GM18867 (cell line): ENCODE results near the gene LMBR1.

ENCODE experiments used
- ATAC-seq: cut with Tn5 transposase; IDR thresholded peaks from one replicate; pipeline ENCODE4 v1.9.1; 2021; ENCODE audit warnings: mild to moderate bottlenecking, moderate library complexity; ENCODE audit not compliant: unreplicated experiment

The LMBR1 gene

DNA sequence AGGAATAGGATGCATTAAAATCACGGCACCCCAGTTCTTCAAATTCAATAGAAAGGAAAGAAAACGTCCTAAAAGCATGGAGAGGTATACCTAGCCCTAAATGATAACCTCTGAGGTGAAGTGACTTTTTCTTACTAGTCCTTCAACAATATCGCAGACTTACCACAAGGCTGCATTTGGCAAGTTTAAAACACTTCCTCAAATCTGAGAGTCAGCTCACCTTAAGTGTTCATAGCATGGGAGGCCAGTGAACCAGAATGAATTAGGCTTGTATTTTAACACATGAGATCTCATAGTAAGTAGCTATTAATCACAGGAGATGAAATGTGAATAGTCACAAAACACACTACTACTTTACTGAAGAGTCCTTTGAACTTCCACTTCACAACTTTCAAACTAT lies 128.2 kb downstream of the LMBR1 start:
- ATAC-seq = no peak

DNA sequence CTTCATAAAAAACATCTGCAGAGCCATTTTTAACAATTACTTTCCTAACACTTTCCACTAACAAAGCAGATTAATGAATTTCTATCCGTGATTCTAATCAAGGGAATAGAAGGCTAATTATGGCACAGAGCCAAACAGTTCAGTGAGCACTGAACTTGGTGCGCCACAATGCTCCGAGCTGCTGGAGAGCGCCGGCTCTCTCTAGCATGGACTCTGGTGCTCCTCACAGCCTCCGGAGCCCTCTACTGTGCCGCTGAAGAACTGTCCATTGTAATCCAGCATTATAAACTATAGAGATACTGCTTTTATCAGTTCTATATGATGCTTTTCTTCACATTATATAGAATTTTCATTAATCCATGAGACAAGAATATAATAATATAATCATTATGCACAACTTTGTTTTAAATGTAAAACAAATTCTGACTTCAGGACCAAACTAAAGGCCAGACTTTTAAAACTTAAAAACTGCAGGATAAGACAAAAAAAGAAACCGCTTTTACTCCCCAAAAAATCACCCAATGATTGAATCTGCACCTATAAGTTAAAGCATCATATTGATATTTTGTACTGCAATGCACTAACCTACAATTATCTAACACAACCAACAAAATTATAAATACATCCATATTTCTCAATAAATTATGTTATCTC lies 128.8 kb downstream of the LMBR1 start:
- no peak for ATAC-seq

DNA sequence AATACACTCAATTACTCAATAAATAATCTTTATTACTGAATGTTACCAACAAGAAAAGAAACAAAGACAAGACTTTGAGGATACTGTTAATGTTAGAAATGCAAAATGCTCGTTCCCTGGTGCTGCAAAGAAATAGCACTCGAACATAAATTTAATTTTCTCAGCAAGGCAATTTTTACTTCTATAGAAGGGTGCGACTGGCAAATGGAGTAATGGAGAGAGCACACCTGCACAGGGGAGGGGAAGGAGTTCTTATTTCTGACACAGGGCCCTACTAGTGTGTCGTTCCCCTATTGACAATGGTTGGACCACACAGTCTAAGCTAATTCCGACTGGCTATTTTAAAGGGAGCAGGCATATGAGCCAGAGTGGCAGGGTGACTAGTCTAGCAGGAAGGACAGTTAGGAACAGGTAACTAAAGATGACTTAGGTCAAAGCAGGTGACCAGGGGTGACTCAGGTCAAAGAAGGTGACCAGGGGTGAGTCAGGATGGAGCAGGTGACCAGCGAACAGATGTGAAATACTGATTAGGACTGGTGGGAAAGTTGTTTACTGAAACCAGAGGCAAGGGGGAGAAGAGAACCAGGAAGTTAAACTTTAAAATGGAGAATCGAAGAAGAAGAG lies 133.3 kb downstream of the LMBR1 start:
- ATAC-seq = no peak

DNA sequence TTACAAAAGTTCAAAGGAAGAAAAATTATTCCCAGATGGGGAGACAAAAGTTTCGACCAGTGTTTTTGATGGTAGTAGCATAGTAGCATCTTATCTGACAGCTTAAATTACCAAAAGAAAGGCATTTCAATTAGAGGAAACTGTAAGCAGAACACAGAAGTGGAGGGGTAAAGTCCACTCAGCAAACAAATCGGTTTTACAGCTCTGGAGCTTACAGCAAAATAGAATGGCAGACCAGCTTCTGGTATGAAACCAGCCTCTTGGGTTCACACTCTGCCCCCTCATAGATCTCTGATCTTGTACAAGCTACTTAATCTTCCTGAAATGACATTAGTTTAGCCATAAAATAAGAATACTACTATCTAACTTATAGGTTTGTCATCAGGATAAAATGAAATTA lies 133.8 kb downstream of the LMBR1 start:
- no peak for ATAC-seq

DNA sequence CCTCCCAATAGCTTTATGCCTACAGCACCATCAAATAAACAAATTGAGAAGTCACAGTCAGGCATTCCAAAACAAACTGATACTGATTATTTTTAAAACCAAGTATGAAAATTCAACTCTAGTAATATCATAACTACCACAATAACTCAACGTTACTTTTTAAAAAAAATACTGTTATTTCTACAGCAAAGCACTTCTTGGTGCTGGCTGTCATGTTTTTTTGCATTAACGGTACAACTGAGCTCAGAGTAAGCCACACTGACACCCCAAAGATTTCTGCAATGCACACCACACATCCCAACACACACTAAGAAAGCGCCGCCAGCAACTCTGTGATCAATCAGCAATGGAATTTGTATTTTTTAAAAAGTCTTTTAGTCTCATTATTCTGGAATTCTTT lies 138.8 kb downstream of the LMBR1 start:
- ATAC-seq = no peak

DNA sequence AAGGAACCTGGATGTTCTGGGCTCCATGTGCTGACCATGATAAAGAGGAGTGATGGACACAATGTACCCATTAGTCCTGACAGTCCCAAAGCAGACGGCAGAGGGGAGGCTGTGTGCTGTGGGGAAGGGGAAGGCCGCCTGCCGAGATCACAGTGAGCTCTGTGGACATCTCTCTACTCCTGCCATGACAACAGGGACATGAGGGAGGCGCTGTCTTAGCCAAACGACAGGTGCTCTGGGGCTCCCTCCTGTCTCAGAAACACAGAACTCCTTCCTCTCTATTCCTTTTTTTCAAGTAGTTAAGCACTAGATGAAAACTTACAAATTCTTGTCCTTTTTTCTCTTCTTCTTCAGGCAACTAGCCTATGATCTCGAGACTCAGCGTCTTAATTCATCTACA lies 139.4 kb downstream of the LMBR1 start:
- ATAC-seq = no peak

DNA sequence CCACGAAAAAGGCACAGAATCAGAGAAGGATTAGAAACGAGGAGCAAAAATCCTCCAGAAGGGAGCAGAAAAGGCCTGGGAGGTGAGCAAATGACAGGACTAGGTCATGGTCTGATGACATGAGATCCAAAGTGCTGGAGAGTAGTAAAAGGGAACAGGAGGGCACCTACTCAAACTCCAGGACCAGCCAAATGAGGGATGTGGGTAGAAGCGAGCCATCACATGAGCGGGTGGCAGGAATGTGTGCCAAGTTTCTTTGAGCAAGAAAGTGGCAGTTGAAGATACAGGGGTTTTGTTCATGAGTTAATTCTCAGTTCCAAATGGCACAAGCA lies 139.8 kb downstream of the LMBR1 start:
- ATAC-seq = no peak

DNA sequence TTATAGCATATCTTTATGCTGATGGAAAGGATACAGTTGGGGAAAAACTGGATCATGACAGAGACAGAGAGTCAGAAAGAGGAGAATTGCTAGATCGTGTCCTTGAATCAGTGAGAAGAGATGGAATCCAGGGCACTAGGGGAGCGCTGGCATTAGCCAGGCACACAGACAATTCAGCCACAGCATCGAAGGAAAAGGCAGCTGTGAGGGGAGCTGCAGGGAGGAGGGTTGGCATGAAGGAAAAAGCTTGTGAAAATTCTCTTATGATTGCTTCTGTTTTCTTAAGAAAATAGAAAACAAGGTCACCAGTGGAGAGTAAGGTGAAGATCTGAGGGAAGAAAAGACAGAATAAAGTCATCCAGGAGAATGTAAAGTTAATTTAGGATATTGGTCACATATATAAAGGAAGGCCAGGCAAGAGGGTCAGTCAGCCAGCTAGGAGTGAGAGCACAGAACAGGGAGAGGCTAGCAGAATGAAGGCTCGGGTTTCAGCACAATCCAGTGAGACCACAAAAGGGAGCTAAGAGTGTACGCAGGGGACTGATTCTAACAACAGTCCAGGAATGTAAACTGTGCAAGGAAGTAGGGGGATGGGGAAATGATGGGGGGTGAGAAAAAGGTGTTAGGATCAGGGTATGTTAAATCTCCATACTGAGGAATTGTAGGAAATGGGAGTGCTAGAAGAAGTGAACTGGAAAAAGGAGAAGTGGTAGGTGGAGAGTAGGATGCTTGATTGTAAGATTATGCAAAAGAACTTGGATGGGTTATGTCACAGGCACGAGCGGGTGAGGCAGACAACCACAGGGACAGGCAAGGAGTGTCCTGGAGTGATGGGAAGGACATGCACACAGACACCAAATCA lies 140.4 kb downstream of the LMBR1 start:
- no peak for ATAC-seq

DNA sequence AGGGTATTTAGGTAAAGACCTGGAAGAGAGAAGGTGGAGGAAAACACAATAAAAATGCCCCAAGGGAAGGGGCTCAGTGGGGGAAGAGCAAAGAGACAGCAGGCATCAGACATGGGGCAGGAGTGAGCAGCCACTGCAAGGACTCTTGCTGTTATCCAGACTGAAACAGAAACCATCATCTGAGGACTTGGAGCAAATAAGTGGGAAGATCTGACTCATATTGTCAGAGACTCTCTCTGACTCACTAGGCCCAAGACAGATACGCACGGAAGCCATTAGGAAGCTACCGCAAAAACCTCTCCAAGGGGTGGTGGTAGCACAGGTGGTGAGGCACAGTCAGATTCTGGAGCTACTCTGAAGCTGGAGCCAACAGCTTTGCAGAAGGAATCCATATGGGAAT lies 141.7 kb downstream of the LMBR1 start:
- ATAC-seq = peak; percentile 64

DNA sequence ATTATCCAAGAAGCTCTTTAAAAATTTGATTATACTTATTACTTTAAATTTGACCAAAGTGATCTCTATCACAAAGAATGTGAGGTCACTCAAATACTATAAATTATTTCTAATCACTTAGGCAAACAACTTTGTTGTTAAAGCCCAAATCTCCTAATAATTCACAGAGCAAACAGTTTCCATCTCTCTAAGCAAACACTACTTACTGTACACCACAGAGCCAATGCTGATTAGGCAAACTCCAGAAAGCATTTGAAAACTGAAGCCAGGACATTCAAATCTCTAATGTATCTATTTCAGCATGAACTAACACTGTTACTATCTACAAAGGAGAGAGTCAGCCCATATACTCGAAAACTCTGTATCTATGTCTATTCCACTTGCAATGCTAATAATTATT lies 145.3 kb downstream of the LMBR1 start:
- no peak for ATAC-seq

DNA sequence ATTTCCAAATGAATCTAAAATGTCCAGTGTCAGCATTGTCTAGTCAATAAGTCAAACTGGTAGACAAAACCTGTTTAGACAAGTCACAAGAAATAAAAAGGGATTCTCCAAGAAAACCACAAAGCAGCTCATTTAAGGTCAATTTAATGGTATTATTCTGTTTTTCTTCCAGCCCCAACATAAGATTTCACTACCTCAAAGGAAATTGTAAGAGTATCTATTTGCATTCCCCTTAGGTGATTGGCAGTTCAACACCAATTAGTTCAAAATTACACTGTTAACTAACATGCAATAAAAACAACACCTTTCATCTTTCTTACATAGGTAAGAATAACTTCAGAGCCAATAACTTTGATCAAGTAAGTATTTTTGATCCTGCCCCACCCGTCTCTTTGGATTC lies 146.1 kb downstream of the LMBR1 start:
- no peak for ATAC-seq

DNA sequence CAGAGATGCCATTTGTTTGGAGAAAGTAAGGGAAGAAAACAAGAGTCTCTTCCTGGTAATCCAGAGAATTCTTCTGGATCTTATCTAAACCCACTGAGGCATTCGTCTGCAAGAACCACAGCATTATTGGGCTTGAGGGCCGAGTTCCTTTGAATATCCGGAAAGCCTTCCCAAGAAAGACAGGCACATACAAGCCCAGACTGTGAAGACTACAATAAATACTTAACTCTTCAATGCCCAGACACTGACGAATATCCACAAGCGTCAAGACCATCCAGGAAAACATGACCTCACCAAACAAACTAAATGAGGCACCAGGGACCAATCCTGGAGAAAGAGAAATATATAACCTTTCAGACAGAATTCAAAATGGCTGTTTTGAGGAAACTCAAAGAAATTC lies 153.4 kb downstream of the LMBR1 start:
- no peak for ATAC-seq

DNA sequence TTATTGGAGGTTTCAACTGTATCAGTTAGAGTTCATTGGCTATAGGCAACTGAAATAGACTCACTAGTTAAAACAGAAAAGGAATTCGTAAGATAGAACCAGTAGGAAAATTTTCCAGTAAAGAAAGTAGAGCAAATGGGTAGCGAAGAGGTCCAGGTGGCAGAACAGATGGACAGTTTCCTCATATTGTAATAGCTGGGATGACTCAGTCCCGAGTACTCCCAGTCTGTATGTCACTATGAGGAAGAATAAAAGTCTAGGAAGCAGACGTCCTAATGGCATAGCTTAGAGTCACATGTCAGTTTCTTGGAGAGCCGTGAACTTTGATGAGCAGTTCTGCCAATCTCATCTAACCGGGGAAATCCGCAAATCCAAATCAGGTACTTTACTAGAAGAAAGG lies 157.1 kb downstream of the LMBR1 start:
- ATAC-seq = no peak

DNA sequence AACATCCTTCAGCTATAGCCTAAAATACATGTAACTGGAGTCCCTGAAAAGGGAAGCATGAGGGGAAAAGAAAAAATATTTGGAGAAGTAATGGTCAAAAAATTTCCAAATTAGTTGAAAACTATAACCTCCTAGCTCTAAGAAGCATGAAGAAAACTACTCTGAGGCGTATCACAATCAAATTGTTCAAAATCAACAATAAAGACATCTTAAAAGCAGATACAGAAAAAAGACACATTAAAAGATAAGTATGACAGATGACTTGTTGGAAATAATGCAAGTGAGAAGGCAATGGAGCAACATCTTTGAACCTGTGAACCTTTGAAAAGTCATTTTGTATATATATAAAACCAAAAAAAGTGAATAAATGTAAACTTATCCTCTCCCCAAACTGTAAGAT lies 159.3 kb downstream of the LMBR1 start:
- ATAC-seq = no peak

DNA sequence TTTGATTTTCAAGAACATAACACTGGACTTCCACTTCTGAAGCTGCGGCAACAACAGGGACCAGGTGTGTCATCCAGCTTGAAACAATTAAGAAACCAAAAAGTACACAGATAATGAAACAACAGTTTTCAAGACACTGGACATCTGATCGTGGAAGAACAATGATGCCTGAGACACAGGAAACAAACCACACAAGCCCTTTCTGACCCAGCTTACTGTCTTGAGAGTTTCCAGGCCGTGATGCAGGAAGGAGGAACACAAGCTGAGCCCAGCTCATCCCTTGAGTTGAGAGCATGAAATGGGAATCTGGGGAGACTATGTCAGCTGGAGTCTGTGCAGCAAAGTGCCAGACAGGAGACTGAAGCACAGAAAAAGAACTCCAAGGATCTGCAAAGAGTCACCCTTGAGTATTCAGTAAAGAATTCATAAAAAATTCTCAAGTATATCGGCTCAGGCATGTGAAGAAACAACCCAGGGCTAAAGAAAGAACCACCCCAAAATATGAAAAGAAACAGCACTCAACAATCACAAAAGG lies 160.8 kb downstream of the LMBR1 start:
- ATAC-seq = no peak

DNA sequence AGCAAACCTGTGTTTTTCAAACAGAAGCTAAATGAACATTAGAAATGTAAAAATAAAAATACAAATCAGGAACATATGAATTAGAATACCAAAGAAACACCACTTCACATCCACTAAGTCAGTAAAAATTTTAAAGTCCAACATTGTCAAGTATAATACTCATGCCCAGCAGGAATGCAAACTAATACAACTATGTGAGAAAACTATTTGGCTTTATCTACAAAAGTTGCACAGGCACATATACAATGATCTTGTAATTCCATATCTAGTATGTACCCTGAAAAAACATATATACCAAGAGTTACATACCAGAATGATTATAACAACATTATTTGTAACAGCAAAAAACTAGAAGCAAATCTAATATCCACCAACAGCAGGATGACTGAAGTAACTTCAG lies 161.3 kb downstream of the LMBR1 start:
- ATAC-seq = no peak

DNA sequence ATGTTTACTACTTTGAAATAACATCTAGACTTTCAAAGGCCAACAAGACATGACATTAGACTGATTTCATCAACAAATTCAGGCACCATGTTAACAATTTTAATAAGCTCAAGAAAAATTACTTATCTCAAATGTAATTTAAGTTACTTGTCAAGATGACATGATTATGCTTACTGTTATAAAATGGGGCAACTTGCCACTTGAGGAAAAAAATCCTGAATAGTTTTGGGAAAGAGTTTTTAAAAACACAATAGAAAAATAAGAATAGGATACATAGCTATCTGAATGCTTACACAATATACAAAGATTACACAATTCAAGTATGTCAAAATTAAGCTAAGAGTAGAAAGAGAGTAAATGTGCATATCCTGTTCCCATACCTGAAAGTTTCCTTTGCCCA lies 167.0 kb downstream of the LMBR1 start:
- ATAC-seq = no peak

DNA sequence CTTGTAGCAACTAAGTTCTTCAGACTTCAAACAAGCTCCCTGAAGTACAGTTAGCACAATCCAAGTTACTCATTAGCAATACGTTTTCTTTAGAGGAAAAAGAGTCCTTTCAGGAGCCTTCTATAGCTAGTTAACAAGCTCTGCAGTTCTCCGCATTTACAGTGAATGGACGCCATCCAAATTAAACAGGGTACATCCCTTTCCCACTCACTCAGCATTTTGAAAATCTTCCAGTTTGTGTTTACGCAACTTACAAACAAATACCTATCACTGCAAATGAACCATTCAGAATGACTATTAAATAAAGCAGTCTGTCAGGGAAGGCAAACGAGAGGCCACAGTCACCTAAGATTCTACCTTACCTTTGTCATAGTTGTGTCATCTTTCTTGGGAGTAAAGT lies 167.9 kb downstream of the LMBR1 start:
- no peak for ATAC-seq

DNA sequence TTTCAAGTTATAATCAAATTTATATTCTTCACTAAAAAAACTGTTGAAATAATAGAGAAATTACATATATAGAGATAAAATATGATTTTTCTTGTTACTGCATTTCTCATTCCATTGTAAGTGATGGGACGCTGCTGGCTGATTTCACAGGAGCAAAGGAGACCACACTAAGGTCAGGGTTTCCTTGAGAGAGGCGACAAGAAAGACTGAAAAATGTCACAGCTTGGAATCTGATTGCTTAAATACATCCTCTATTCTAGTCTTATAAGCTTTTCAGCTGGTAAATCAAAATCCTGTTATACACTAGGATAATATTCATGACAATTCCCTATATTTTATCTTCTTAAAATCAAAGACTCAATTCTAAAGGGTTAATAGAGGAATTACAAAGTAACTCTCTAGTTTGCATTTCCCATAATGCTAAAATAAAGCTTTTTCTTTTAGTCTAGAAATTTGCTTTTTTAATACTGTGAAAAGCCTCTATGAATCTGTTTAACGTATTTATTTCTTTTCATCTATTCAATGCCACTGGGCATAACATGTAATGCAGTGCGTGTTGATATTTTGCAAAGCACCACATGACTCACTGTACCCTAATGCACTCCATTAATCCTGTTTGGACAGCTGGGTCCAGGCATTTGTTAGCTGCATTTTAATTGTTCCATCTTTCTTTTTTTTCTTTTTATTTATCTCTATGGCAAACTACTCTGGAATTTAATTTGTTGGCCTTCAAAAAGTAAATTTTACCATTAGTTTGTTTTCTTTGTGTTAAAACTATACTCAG lies 170.7 kb downstream of the LMBR1 start:
- ATAC-seq = no peak

DNA sequence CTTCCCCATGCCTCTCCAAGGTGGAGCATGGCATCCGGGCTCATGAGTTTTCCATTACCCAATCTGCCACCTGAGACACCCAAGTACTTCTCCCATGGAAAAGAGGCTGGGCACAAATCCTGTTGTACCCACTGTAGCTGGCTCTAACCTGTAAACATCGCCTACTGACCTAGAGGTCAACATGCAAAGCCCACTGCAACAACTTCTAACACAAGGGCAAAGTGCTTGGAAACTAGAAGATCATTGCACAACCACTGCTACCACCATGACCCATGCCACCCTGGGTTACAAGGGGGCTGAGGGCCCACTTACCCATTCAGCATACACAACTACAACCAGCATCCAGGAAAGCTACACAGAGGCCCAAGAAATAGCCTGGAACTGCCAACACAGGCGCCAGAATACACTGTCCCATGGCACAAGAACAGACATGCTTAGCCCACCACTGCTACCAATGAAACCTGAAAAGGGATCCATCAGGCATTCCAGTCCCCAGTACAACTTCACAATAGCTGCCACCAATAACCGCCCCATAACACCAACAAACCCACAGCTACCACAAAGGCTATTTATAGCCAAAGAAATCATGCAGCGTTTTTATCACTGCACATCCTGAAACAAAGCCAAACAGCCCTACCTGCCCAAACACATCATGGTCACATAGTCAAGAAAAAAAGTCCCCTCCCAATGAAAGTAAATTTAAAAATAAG lies 189.1 kb downstream of the LMBR1 start:
- peak; percentile 62 for ATAC-seq

DNA sequence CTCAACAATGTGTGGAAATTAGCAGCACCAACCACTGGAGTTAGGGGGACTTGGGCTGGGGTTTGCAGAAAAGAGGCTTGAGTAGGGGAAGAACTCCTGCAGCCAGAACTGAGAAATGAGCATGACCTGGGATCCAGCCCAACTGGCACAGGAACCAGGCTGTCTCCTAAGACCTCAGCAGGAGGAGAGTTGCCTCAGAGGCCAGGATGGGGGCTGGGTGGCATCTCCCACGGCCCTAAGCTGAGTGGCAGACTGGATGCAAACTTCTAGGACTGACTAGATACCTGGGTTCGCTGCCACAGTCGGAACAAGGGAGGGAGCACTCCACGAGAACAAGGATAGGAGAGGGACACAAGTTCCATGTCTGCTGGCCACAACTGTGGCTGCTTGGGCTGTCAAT lies 189.8 kb downstream of the LMBR1 start:
- no peak for ATAC-seq
